Stomach (tissue), 9 donors: ENCODE measurements around the gene C3AR1. TPM values are rescaled to one million over a fixed set of nuclear protein-coding genes. Genes with fewer than 3 reads are reported as not detected.
"Not testable (repeated sequence)": the region's sequence is repeated elsewhere in the genome, so short reads cannot be mapped to it uniquely, and the experiment has no call there.

Experiments
- DNase-seq, 2 donors: peaks; one replicate each; pipeline versions ENCODE4 v3.0.0 to v3.0.0-alpha.2; 2013 to 2019
- H3K27ac ChIP-seq, 5 donors: fragments of 200-600 bp in 4 of 5; sonication (generic) in 4 of 5; one replicate each; pipeline ENCODE4 v1.5.1; 2013 to 2019; ENCODE audit warnings: mild to moderate bottlenecking in 1 of 5, moderate library complexity in 1 of 5
- H3K27me3 ChIP-seq, 3 donors: fragments of 200-600 bp; sonication (generic); one replicate each; pipeline ENCODE4 v1.5.1; 2017 to 2019; ENCODE audit warnings: mixed run types in 1 of 3
- H3K36me3 ChIP-seq, 4 donors: fragments of 200-600 bp; sonication (generic); 1 replicate in 3 of 4; 2 replicates in 1 of 4; pipeline ENCODE4 v1.5.1; 2016 to 2019
- H3K4me1 ChIP-seq, 4 donors: fragments of 200-600 bp; sonication (generic); one replicate each; pipeline ENCODE4 v1.5.1; 2016 to 2019
- H3K4me3 ChIP-seq, 4 donors: fragments of 200-600 bp; sonication (generic) in 3 of 4; one replicate each; pipeline ENCODE4 v1.5.1; 2016 to 2019; ENCODE audit warnings: mild to moderate bottlenecking in 1 of 4
- H3K9me3 ChIP-seq, 4 donors: fragments of 200-600 bp; sonication (generic); one replicate each; pipeline ENCODE4 v1.5.1; 2016 to 2019
- EP300 ChIP-seq: sonication (generic); formaldehyde crosslinking; IDR thresholded peaks from one replicate; pipeline ENCODE4 v1.6.1; 2017; ENCODE audit warnings: antibody characterized with exemption
- POLR2A ChIP-seq, 4 donors: fragments of 450-650 bp; IDR thresholded peaks; one replicate each; pipeline ENCODE4 v1.6.1; 2016; ENCODE audit warnings: antibody characterized with exemption in 4 of 4, control low read depth in 2 of 4, mild to moderate bottlenecking in 1 of 4, moderate library complexity in 1 of 4
- POLR2AphosphoS5 ChIP-seq, 3 donors: sonication (generic); formaldehyde crosslinking; IDR thresholded peaks; one replicate each; pipeline ENCODE4 v1.6.1; 2016; ENCODE audit warnings: antibody characterized with exemption in 3 of 3
- WGBS, 5 donors: extraction: QIAGEN DNeasy Blood & Tissue Kit in 3 of 5; methylation state at CpG; one replicate each; pipeline versions ENCODE4 v1.1.5 to v1.1.7; 2013 to 2018; 5-methylcytosine and 5-hydroxymethylcytosine counted together
- intact Hi-C: fragments of 100-400 bp; cut with DNase I; formaldehyde crosslinking; loops from one replicate; pipeline ENCODE4 v1.15.1; 2023; ENCODE audit warnings: low total_unique reads
- polyA plus RNA-seq, 3 donors: library from polyadenylated mRNA; stranded (reverse); fragments of 200-250 nt; gene quantifications; one replicate each; pipeline ENCODE4 v1.2.3, GENCODE V29; 2013
- total RNA-seq, 5 donors: library from RNA; depleted of rRNA; stranded (reverse); fragments of >200 nt; gene quantifications; one replicate each; pipeline versions ENCODE4 v1.1.0 to v1.2.3, GENCODE V29; 2014 to 2016
- TF ChIP-seq, protein P1 (sequence below), 7 experiments: fragments of 450-650 bp in 4 of 7; fragments of 200-600 bp in 3 of 7; sonication (generic) in 3 of 7; IDR thresholded peaks; one replicate each; pipeline ENCODE4 v1.5.1; 2016 to 2019; ENCODE audit warnings: antibody characterized with exemption in 7 of 7, control low read depth in 2 of 7, mild to moderate bottlenecking in 1 of 7
- donor health status: healthy with polysubstance abuse.
- donor health status: Bipolar disorder and iron deficiency.
- donor health status: healthy.

The C3AR1 gene
- total and polyA plus RNA-seq, 8 donors: 0.89 to 8.8 (median 3.5) TPM; not detected in 1

GRCh38 chr12:8027856-8028255 lies 38.3 kb downstream of the C3AR1 start:
- Histone ChIP-seq H3K9me3 (no peaks in the 10 kb centered on the region), H3K27me3 (no peaks in the 10 kb centered on the region), H3K4me3 (no peak overlapping the region), H3K36me3 (no peaks in the 10 kb centered on the region), H3K27ac (no peak overlapping the region), H3K4me1 (peaks cover 6 to 15% (median 12%) of the 10 kb centered on the region in 4 donors)
- 58 to 69% (median 59%) methylated on average over 5 of the region's 5 CpGs for WGBS, 5 donors
- TF ChIP-seq EP300 (no peak), POLR2A (IDR thresholded peaks at IDR 0.05) (no peak), POLR2AphosphoS5 (IDR thresholded peaks at IDR 0.05) (no peak)
- TF ChIP-seq, protein P1, sequence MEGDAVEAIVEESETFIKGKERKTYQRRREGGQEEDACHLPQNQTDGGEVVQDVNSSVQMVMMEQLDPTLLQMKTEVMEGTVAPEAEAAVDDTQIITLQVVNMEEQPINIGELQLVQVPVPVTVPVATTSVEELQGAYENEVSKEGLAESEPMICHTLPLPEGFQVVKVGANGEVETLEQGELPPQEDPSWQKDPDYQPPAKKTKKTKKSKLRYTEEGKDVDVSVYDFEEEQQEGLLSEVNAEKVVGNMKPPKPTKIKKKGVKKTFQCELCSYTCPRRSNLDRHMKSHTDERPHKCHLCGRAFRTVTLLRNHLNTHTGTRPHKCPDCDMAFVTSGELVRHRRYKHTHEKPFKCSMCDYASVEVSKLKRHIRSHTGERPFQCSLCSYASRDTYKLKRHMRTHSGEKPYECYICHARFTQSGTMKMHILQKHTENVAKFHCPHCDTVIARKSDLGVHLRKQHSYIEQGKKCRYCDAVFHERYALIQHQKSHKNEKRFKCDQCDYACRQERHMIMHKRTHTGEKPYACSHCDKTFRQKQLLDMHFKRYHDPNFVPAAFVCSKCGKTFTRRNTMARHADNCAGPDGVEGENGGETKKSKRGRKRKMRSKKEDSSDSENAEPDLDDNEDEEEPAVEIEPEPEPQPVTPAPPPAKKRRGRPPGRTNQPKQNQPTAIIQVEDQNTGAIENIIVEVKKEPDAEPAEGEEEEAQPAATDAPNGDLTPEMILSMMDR (IDR thresholded peaks at IDR 0.05): no peak
- DNase-seq: no peak
- intact Hi-C loops: no loop called here

DNA sequence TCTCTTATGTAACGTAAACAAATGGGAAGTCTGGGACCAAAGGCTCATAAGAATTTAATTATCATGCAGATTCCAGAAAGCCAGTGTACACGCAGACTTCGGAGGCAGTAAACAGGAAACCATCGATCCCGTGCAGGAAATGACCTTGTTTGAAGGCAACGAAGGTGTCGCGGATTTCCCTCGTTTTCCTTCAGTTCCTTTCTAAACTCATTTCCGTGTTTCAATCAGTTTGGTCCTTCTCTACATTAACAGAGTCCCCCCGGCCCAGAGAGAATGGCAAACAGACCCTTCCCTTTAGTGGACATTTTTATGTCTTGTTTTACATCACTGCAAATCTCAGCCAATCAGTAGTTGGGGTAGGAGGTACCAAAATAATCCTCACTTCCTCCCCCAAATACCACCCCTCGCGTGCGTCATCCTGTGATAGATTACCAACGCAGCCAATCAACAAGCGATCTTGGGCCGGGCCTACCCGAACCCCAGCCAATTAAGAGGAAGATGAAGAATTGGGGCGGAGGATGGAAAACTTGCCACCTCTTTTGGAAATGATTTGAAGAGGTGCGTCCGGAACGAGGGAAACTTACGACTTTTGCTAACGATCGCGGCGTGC lies 39.8 kb downstream of the C3AR1 start:
- Histone ChIP-seq H3K36me3 (no peaks in the 10 kb centered on the region), H3K4me3 (peak overlapping the region; percentile 52 to 84 (median 60)), H3K9me3 (no peaks in the 10 kb centered on the region), H3K27ac (peak overlapping the region; percentile 99 to 100 (median 100)), H3K27me3 (no peaks in the 10 kb centered on the region), H3K4me1 (peaks cover 5 to 8% (median 6%) of the 10 kb centered on the region in 4 donors)
- WGBS, 5 donors: 0 to 1% (median 0%) methylated on average over 27 of the region's 27 CpGs
- intact Hi-C loops: no loop called here
- TF ChIP-seq EP300: no peak
- peak in 2 of 3 donors; percentile 79 to 81 for TF ChIP-seq POLR2AphosphoS5 (IDR thresholded peaks at IDR 0.05)
- DNase-seq: peak; percentile 98 to 99

GRCh38 chr12:8018666-8019581 lies 47.2 kb downstream of the C3AR1 start:
- Histone ChIP-seq H3K4me1 (peaks cover 7 to 15% (median 12%) of the 10 kb centered on the region in 4 donors), H3K27me3 (peaks cover 6 to 66% (median 19%) of the 10 kb centered on the region in 3 donors), H3K4me3 (peak overlapping the region; percentile 39 to 52 (median 40))

GRCh38 chr12:8018213-8018612 lies 47.9 kb downstream of the C3AR1 start:
- 56 to 71% (median 62%) methylated on average over 16 of the region's 16 CpGs for WGBS, 5 donors
- H3K27me3 ChIP-seq: peaks cover 6 to 66% (median 19%) of the 10 kb centered on the region in 3 donors

More at GRCh38 chr12:8018666-8019581, 47.2 kb downstream of the C3AR1 start:
- Histone ChIP-seq H3K36me3 (no peaks in the 10 kb centered on the region), H3K9me3 (no peaks in the 10 kb centered on the region), H3K27ac (peak overlapping the region in 1 of 5 donors; percentile 7)
- peak in 1 of 2 donors; percentile 66 for DNase-seq
- TF ChIP-seq POLR2A (IDR thresholded peaks at IDR 0.05): no peak
- TF ChIP-seq, protein P1 (IDR thresholded peaks at IDR 0.05): no peak
- TF ChIP-seq EP300: no peak
- TF ChIP-seq POLR2AphosphoS5 (IDR thresholded peaks at IDR 0.05): no peak
- 2 to 5% (median 3%) methylated on average over 44 to 58 of the region's 58 CpGs for WGBS, 5 donors
- intact Hi-C loops: no loop called here

DNA sequence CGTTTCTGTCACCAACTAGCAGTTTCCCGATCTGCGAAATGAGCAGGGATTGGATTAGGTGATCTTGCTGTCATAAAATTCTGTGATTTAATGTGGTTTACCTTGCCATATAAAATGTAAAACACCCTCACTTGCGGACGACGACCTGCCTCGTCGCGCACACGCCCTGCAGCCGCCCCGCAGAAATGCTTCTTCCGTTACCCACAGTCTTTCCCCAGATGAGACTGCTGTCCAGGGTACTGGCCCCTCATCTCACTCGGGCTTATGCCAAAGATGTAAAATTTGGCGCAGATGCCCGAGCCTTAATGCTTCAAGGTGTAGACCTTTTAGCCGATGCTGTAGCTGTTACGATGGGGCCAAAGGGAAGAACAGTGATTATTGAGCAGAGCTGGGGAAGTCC lies 51.3 kb downstream of the C3AR1 start:
- peaks cover 7 to 15% (median 12%) of the 10 kb centered on the region in 4 donors for H3K4me1 ChIP-seq
- H3K9me3 ChIP-seq: no peaks in the 10 kb centered on the region
- TF ChIP-seq EP300 (no peak), POLR2AphosphoS5 (IDR thresholded peaks at IDR 0.05) (no peak), POLR2A (IDR thresholded peaks at IDR 0.05) (no peak)
- TF ChIP-seq, protein P1 (IDR thresholded peaks at IDR 0.05): no peak
- H3K36me3 ChIP-seq: no peaks in the 10 kb centered on the region
- peaks cover 6 to 75% (median 19%) of the 10 kb centered on the region in 3 donors for H3K27me3 ChIP-seq
- 68 to 78% (median 75%) methylated on average over 18 of the region's 18 CpGs for WGBS, 5 donors
- H3K27ac ChIP-seq: no peak overlapping the region
- no peak overlapping the region for H3K4me3 ChIP-seq
- DNase-seq: no peak
- intact Hi-C loops: no loop called here

More at GRCh38 chr12:8018213-8018612, 47.9 kb downstream of the C3AR1 start:
- H3K9me3 ChIP-seq, intact Hi-C loops, DNase-seq, H3K36me3 ChIP-seq, H3K27ac ChIP-seq: not testable (repeated sequence)
- Histone ChIP-seq H3K4me1 (peaks cover 7 to 15% (median 12%) of the 10 kb centered on the region in 4 donors), H3K4me3 (peak overlapping the region in 3 of 4 donors; percentile 39 to 52 (median 41))
